ENCODE results near the gene PNMA8C. TPM values are rescaled to one million over a fixed set of nuclear protein-coding genes. Genes with fewer than 3 reads are reported as not detected.

The PNMA8C gene
- total RNA-seq, 2 donors from 2014 or later, result 0.08 TPM; not detected in 1

- no peaks in the 10 kb centered on the region for H3K9me3 ChIP-seq
- no peak overlapping the region for H3K9ac ChIP-seq (ENCODE audit: low read depth in 2 of 2, low read length in 2 of 2)
- no peak for DNase-seq
- no peaks in the 10 kb centered on the region for H3K27me3 ChIP-seq
- H3K27ac ChIP-seq, result no peak overlapping the region
- TF ChIP-seq CTCF (IDR thresholded peaks at IDR 0.05), result no peak
- intact Hi-C loops (cut with DNase I), result no loop called here
- H3K4me3 ChIP-seq, result no peak overlapping the region
- no peaks in the 10 kb centered on the region for H3K36me3 ChIP-seq
- H3K4me1 ChIP-seq, result no peaks in the 10 kb centered on the region
Observed at GRCh38 chr19:46461537-46461936, 32.8 kb upstream of the PNMA8C start.

- Histone ChIP-seq H3K4me1 (no peaks in the 10 kb centered on the region), H3K9ac (ENCODE audit: low read depth in 2 of 2, low read length in 2 of 2) (no peak overlapping the region), H3K27me3 (no peaks in the 10 kb centered on the region), H3K36me3 (no peaks in the 10 kb centered on the region), H3K27ac (no peak overlapping the region), H3K4me3 (no peak overlapping the region), H3K9me3 (no peaks in the 10 kb centered on the region)
- DNase-seq, result no peak
- intact Hi-C loops (cut with DNase I), result no loop called here
- TF ChIP-seq CTCF (IDR thresholded peaks at IDR 0.05), result no peak
Observed at GRCh38 chr19:46460981-46461380, 32.2 kb upstream of the PNMA8C start.

GRCh38 chr19:46460055-46460454, 31.3 kb upstream of the PNMA8C start:
- no peaks in the 10 kb centered on the region for H3K4me1 ChIP-seq
- no peak for TF ChIP-seq CTCF (IDR thresholded peaks at IDR 0.05)
- H3K27ac ChIP-seq, result no peak overlapping the region
- no peaks in the 10 kb centered on the region for H3K9me3 ChIP-seq
- no peak overlapping the region for H3K9ac ChIP-seq (ENCODE audit: low read depth in 2 of 2, low read length in 2 of 2)
- intact Hi-C loops (cut with DNase I), result no loop called here
- no peak overlapping the region for H3K4me3 ChIP-seq
- no peaks in the 10 kb centered on the region for H3K27me3 ChIP-seq
- H3K36me3 ChIP-seq, result no peaks in the 10 kb centered on the region
- no peak for DNase-seq

GRCh38 chr19:46456930-46457329, 28.2 kb upstream of the PNMA8C start:
- TF ChIP-seq CTCF (IDR thresholded peaks at IDR 0.05), result no peak
- H3K4me1 ChIP-seq, result no peaks in the 10 kb centered on the region
- H3K36me3 ChIP-seq, result no peaks in the 10 kb centered on the region
- no peaks in the 10 kb centered on the region for H3K9me3 ChIP-seq
- no peaks in the 10 kb centered on the region for H3K27me3 ChIP-seq
- intact Hi-C loops (cut with DNase I), result no loop called here
- no peak for DNase-seq
- H3K9ac ChIP-seq (ENCODE audit: low read depth in 2 of 2, low read length in 2 of 2), result no peak overlapping the region
- H3K4me3 ChIP-seq, result no peak overlapping the region
- no peak overlapping the region for H3K27ac ChIP-seq

GRCh38 chr19:46454244-46454643, 25.5 kb upstream of the PNMA8C start:
- DNase-seq, result no peak
- Histone ChIP-seq H3K36me3 (no peaks in the 10 kb centered on the region), H3K27ac (no peak overlapping the region), H3K4me1 (no peaks in the 10 kb centered on the region), H3K9me3 (no peaks in the 10 kb centered on the region), H3K9ac (ENCODE audit: low read depth in 2 of 2, low read length in 2 of 2) (no peak overlapping the region), H3K4me3 (no peak overlapping the region), H3K27me3 (no peaks in the 10 kb centered on the region)
- TF ChIP-seq CTCF (IDR thresholded peaks at IDR 0.05), result no peak
- intact Hi-C loops (cut with DNase I), result no loop called here

- DNase-seq, result no peak
- no peaks in the 10 kb centered on the region for H3K27me3 ChIP-seq
- intact Hi-C loops (cut with DNase I), result no loop called here
- no peaks in the 10 kb centered on the region for H3K9me3 ChIP-seq
- no peaks in the 10 kb centered on the region for H3K36me3 ChIP-seq
- no peaks in the 10 kb centered on the region for H3K4me1 ChIP-seq
- no peak overlapping the region for H3K4me3 ChIP-seq
- H3K27ac ChIP-seq, result no peak overlapping the region
- no peak overlapping the region for H3K9ac ChIP-seq (ENCODE audit: low read depth in 2 of 2, low read length in 2 of 2)
- no peak for TF ChIP-seq CTCF (IDR thresholded peaks at IDR 0.05)
Observed at GRCh38 chr19:46453661-46454060, 24.9 kb upstream of the PNMA8C start.
